ENCODE data around the gene PGAP1. TPM values are rescaled to one million over a fixed set of nuclear protein-coding genes. Genes with fewer than 3 reads are reported as not detected.

Gene PGAP1
- total RNA-seq, 1 experiment from 2014 or later = 29.4 TPM

GRCh38 chr2:196821195-196821594, 105.3 kb downstream of the PGAP1 start (continued):
- TF ChIP-seq ZNF671 (CRISPR knock-in tag; IDR thresholded peaks at IDR 0.05) = no peak
- no peak for TF ChIP-seq HMGA2 (CRISPR knock-in tag; IDR thresholded peaks at IDR 0.05)
- TF ChIP-seq ETV6 (CRISPR knock-in tag; IDR thresholded peaks at IDR 0.05) = no peak
- TF ChIP-seq TEAD1 (CRISPR knock-in tag; IDR thresholded peaks at IDR 0.05) = no peak

- no peak within 1 kb of the TSS for H3K4me3 Mint-ChIP-seq
- ChIA-PET POLR2A (interaction anchor here (1.0 kb wide), 1 partner anchor 10 kb away, joined by 3 read pairs; the partner anchor contains the start of gene GTF3C3), CTCF (no interaction called here)
- H3K27me3 Mint-ChIP-seq (ENCODE audit: low read depth) = peaks cover 27% of the 10 kb centered on the region
- DNase-seq (ENCODE audit: low spot score) (no peak), ATAC-seq (no peak)
- no peaks in the 10 kb centered on the region for H3K36me3 Mint-ChIP-seq
- H3K4me1 Mint-ChIP-seq = no peaks in the 10 kb centered on the region
- TF ChIP-seq ATF1 (CRISPR knock-in tag; IDR thresholded peaks at IDR 0.05) (no peak), RORB (CRISPR knock-in tag; IDR thresholded peaks at IDR 0.05) (no peak), TP53 (CRISPR knock-in tag; IDR thresholded peaks at IDR 0.05) (no peak), JAZF1 (CRISPR knock-in tag; IDR thresholded peaks at IDR 0.05) (no peak), NFYB (CRISPR knock-in tag; conservative IDR thresholded peaks at IDR 0.05; ENCODE audit: low read depth) (no peak), USF2 (CRISPR knock-in tag; IDR thresholded peaks at IDR 0.05) (no peak)
- TF ChIP-seq, protein P1, sequence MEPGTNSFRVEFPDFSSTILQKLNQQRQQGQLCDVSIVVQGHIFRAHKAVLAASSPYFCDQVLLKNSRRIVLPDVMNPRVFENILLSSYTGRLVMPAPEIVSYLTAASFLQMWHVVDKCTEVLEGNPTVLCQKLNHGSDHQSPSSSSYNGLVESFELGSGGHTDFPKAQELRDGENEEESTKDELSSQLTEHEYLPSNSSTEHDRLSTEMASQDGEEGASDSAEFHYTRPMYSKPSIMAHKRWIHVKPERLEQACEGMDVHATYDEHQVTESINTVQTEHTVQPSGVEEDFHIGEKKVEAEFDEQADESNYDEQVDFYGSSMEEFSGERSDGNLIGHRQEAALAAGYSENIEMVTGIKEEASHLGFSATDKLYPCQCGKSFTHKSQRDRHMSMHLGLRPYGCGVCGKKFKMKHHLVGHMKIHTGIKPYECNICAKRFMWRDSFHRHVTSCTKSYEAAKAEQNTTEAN (CRISPR knock-in tag; IDR thresholded peaks at IDR 0.05) = no peak
- TF ChIP-seq, protein P2, sequence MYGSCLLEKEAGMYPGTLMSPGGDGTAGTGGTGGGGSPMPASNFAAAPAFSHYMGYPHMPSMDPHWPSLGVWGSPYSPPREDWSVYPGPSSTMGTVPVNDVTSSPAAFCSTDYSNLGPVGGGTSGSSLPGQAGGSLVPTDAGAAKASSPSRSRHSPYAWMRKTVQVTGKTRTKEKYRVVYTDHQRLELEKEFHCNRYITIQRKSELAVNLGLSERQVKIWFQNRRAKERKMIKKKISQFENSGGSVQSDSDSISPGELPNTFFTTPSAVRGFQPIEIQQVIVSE (CRISPR knock-in tag; IDR thresholded peaks at IDR 0.05; ENCODE audit: borderline replicate concordance) = no peak
- TF ChIP-seq, protein P3, sequence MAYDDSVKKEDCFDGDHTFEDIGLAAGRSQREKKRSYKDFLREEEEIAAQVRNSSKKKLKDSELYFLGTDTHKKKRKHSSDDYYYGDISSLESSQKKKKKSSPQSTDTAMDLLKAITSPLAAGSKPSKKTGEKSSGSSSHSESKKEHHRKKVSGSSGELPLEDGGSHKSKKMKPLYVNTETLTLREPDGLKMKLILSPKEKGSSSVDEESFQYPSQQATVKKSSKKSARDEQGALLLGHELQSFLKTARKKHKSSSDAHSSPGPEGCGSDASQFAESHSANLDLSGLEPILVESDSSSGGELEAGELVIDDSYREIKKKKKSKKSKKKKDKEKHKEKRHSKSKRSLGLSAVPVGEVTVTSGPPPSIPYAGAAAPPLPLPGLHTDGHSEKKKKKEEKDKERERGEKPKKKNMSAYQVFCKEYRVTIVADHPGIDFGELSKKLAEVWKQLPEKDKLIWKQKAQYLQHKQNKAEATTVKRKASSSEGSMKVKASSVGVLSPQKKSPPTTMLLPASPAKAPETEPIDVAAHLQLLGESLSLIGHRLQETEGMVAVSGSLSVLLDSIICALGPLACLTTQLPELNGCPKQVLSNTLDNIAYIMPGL (CRISPR knock-in tag; IDR thresholded peaks at IDR 0.05) = no peak
- peak within 1 kb of the TSS; percentile 62; the same call in 1 of the 2 replicates for H3K27ac Mint-ChIP-seq
- peaks cover 7% of the 10 kb centered on the region; the same call in 1 of the 2 replicates for H3K9me3 Mint-ChIP-seq
These were observed 117.2 kb downstream of the PGAP1 start, which contains the start of gene C2orf66 for GRCh38 chr2:196809260-196809659. TSS of gene C2orf66 (minus strand) at chr2:196809355. CDS start at chr2:196809336, 19 bp downstream.

GRCh38 chr2:196808083-196808665, 118.3 kb downstream of the PGAP1 start:
- TF ChIP-seq ZSCAN18 (CRISPR knock-in tag; IDR thresholded peaks at IDR 0.05) = no peak
- TF ChIP-seq, protein P4, sequence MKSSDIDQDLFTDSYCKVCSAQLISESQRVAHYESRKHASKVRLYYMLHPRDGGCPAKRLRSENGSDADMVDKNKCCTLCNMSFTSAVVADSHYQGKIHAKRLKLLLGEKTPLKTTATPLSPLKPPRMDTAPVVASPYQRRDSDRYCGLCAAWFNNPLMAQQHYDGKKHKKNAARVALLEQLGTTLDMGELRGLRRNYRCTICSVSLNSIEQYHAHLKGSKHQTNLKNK (CRISPR knock-in tag; IDR thresholded peaks at IDR 0.05) = no peak
- Mint-ChIP-seq H3K4me3 (no peak overlapping the region), H3K27ac (no peak overlapping the region), H3K36me3 (no peaks in the 10 kb centered on the region), H3K9me3 (no peaks in the 10 kb centered on the region), H3K4me1 (no peaks in the 10 kb centered on the region), H3K27me3 (ENCODE audit: low read depth) (peaks cover 28% of the 10 kb centered on the region)
- peak; percentile 92 for ATAC-seq
- ChIA-PET CTCF (no interaction called here), POLR2A (no interaction called here)
- no peak for DNase-seq (ENCODE audit: low spot score)

Measured in WTC11 (cell line).